ENCODE results near the gene TMEM130.

The TMEM130 gene

DNA sequence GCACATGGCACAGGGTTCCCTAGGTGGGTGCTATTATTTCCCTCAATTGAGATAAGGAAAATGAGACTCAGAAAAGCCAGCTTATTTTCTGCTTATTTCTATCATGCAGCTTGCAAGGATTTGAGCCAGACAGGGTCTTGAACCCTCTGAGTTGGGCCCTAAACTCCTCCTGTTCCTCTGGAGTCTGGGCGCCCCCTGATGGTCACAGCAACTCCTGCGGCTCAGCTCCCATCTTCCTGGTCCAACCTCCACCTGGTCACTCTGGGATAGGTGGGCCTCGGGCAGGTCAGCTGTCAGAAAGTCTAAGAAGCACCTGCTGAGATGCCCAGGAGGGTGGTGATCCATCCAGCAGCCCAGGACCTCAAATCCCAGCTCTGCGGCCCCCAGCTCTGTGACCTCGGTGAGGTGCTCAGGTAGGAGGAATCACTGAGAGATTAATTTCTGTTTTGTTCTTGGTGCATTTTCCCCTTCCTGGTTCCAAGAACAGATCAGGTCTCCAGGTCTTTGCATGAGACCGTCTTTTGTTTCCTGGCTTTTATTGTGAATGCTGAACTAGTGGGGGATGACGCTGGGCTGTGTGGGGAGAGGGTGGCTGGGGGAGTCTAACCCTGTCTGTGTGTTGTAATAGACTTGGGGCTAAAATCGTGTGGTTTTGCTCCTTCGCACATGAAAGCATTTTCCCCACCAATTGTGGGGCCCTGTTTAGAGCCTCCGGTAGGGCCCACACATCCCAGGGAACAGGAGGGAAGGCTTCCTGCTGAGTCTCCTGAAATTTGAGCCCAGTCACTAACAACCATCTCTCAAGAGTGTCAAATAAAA is 32.8 kb downstream of the TMEM130 start:
- TF ChIP-seq, protein P1, sequence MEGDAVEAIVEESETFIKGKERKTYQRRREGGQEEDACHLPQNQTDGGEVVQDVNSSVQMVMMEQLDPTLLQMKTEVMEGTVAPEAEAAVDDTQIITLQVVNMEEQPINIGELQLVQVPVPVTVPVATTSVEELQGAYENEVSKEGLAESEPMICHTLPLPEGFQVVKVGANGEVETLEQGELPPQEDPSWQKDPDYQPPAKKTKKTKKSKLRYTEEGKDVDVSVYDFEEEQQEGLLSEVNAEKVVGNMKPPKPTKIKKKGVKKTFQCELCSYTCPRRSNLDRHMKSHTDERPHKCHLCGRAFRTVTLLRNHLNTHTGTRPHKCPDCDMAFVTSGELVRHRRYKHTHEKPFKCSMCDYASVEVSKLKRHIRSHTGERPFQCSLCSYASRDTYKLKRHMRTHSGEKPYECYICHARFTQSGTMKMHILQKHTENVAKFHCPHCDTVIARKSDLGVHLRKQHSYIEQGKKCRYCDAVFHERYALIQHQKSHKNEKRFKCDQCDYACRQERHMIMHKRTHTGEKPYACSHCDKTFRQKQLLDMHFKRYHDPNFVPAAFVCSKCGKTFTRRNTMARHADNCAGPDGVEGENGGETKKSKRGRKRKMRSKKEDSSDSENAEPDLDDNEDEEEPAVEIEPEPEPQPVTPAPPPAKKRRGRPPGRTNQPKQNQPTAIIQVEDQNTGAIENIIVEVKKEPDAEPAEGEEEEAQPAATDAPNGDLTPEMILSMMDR (IDR thresholded peaks at IDR 0.05; ENCODE audit: insufficient read depth, low read depth, low read length, missing control alignments): peak; percentile 75
- peak; percentile 45 for DNase-seq (ENCODE audit: low read depth)
- H3K4me3 ChIP-seq (ENCODE audit: low read length): no peak overlapping the region

DNA sequence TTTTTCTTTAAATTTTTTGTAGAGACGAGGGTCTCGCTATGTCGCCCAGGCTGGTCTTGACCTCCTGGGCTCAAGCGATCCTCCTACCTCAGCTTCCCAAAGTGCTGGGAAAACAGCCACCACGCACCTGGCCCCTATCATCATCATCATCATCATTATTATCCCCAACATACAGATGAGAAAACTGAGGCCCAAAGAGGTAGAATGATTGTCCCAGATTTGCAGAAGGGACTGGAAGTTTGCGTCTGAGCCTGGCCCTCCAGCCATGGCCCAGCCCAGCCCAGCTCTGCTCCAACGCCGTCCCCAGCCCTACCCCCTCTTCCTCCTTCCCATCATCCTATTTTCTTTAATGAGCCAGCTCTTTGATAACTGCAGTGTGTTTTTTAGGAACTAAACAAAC is 34.9 kb downstream of the TMEM130 start:
- no peak overlapping the region for H3K4me3 ChIP-seq (ENCODE audit: low read length)
- TF ChIP-seq, protein P1 (IDR thresholded peaks at IDR 0.05; ENCODE audit: insufficient read depth, low read depth, low read length, missing control alignments): no peak
- DNase-seq (ENCODE audit: low read depth): no peak

- H3K4me3 ChIP-seq (ENCODE audit: low read length): no peak overlapping the region
- no peak for DNase-seq (ENCODE audit: low read depth)
- TF ChIP-seq, protein P1 (IDR thresholded peaks at IDR 0.05; ENCODE audit: insufficient read depth, low read depth, low read length, missing control alignments): no peak
Observed at GRCh38 chr7:98833022-98833421, 36.8 kb downstream of the TMEM130 start.

- no peak overlapping the region for H3K4me3 ChIP-seq (ENCODE audit: low read length)
- DNase-seq (ENCODE audit: low read depth): no peak
- TF ChIP-seq, protein P1 (IDR thresholded peaks at IDR 0.05; ENCODE audit: insufficient read depth, low read depth, low read length, missing control alignments): peak; percentile 19
Observed at GRCh38 chr7:98831641-98832221, 38.1 kb downstream of the TMEM130 start.

GRCh38 chr7:98830972-98831548 is 38.8 kb downstream of the TMEM130 start:
- TF ChIP-seq, protein P1 (IDR thresholded peaks at IDR 0.05; ENCODE audit: insufficient read depth, low read depth, low read length, missing control alignments): no peak
- no peak for DNase-seq (ENCODE audit: low read depth)
- no peak overlapping the region for H3K4me3 ChIP-seq (ENCODE audit: low read length)

GRCh38 chr7:98828368-98828767 is 41.4 kb downstream of the TMEM130 start:
- H3K4me3 ChIP-seq (ENCODE audit: low read length): no peak overlapping the region
- no peak for DNase-seq (ENCODE audit: low read depth)
- TF ChIP-seq, protein P1 (IDR thresholded peaks at IDR 0.05; ENCODE audit: insufficient read depth, low read depth, low read length, missing control alignments): no peak
